PC-3 (cell line): Measurements from ENCODE around the gene ZAP70.

Experiments
- CTCF ChIP-seq: fragments of 300-600 bp; sonication (generic); conservative IDR thresholded peaks from 2 replicates; pipeline ENCODE4 v1.5.1; 2017; ENCODE audit warnings: antibody characterized with exemption, low read depth, mild to moderate bottlenecking, low read length
- EZH2 ChIP-seq: fragments of 300-600 bp; sonication (generic); IDR thresholded peaks from one replicate; pipeline ENCODE4 v1.6.1; 2017; ENCODE audit warnings: antibody characterized with exemption, mild to moderate bottlenecking, low read length; ENCODE audit not compliant: unreplicated experiment
- EZH2phosphoT487 ChIP-seq: fragments of 300-600 bp; sonication (generic); IDR thresholded peaks from 2 replicates; pipeline ENCODE4 v1.6.1; 2018; ENCODE audit warnings: mild to moderate bottlenecking, antibody characterized with exemption, low read length, borderline replicate concordance

GRCh38 chr2:97745474-97746174, 32.2 kb downstream of the ZAP70 start:
- TF ChIP-seq EZH2 (no peak), CTCF (no peak), EZH2phosphoT487 (no peak)
